NB4 (cell line): Measurements from ENCODE around the gene SPINK9.

ENCODE experiments used
- CTCF ChIP-seq: IDR thresholded peaks from one replicate; pipeline ENCODE4 v1.5.1; 2012; ENCODE audit warnings: low read depth, low read length
- POLR2A ChIP-seq: IDR thresholded peaks from 2 replicates; pipeline ENCODE4 v1.6.1; 2011; ENCODE audit warnings: mild to moderate bottlenecking; ENCODE audit not compliant: insufficient read length; ENCODE audit errors: extremely low read depth

DNA sequence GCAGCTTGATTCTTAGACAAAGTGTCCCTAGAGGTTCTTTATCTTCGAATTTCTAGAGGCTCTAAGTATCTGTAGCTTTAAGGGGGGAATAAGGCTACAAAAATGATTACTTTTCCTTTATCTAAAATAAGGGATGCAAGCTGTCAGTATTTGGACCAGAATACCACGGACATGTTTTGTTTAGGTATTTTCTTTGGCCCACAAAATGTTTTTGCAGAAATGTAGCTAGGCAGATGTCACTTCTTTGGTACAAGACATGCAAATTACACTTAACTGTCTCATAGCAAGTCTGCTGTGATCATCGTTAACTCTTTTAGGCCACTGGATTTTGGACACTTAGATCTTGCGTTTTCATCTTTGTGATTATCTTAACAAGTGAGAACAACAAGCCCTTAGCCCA, 20.6 kb upstream of the SPINK9 start:
- no peak for TF ChIP-seq CTCF
- no peak for TF ChIP-seq POLR2A
